BJ (cell line): ENCODE measurements around the gene PPP6R1. TPM values are rescaled to one million over a fixed set of nuclear protein-coding genes. Genes with fewer than 3 reads are reported as not detected.

Experiments
- CTCF ChIA-PET: fragments of 350-600 bp; formaldehyde crosslinking; extraction: SDS; loops from one replicate; lab custom pipeline; 2021; ENCODE audit warnings: antibody characterized with exemption, inconsistent platforms; lab: Yijun Ruan, JAX
- POLR2A ChIA-PET: fragments of 300-600 bp; sonication (Branson Sonifier 250); formaldehyde crosslinking; extraction: SDS; loops from one replicate; lab custom pipeline; 2021; ENCODE audit warnings: antibody characterized with exemption; lab: Charles Lee
- DNase-seq: peaks from one replicate; pipeline ENCODE4 v3.0.0-alpha.2; 2011; ENCODE audit warnings: low read depth
- H3K27me3 ChIP-seq: 2 replicates; pipeline ENCODE4 v1.6.0; 2011; ENCODE audit warnings: low read length; ENCODE audit not compliant: control insufficient read depth, insufficient read depth
- H3K36me3 ChIP-seq: 2 replicates; pipeline ENCODE4 v1.5.1; 2011; ENCODE audit warnings: low read length; ENCODE audit not compliant: control insufficient read depth, insufficient read depth
- H3K4me3 ChIP-seq: 2 replicates; pipeline ENCODE4 v1.5.1; 2011; ENCODE audit warnings: low read depth, mild to moderate bottlenecking, control low read depth, low read length
- polyA plus RNA-seq: library from polyadenylated mRNA; depleted of rRNA; stranded (reverse); fragments of >200 nt; gene quantifications from 2 replicates; pipeline ENCODE4 v1.2.3, GENCODE V29; 2011
- TF ChIP-seq, protein P1 (sequence below): IDR thresholded peaks from 2 replicates; pipeline ENCODE4 v1.5.1; 2011; ENCODE audit warnings: low read depth, mild to moderate bottlenecking, control low read depth, inconsistent platforms, low read length, moderate library complexity; ENCODE audit not compliant: insufficient read depth

Gene PPP6R1
- polyA plus RNA-seq, 1 experiment: 42.5 TPM

GRCh38 chr19:55224038-55224665, 34.7 kb downstream of the PPP6R1 start:
- Histone ChIP-seq H3K36me3 (peaks cover 11% of the 10 kb centered on the region), H3K4me3 (no peak overlapping the region), H3K27me3 (no peaks in the 10 kb centered on the region)
- CTCF ChIA-PET: no interaction called here
- TF ChIP-seq, protein P1, sequence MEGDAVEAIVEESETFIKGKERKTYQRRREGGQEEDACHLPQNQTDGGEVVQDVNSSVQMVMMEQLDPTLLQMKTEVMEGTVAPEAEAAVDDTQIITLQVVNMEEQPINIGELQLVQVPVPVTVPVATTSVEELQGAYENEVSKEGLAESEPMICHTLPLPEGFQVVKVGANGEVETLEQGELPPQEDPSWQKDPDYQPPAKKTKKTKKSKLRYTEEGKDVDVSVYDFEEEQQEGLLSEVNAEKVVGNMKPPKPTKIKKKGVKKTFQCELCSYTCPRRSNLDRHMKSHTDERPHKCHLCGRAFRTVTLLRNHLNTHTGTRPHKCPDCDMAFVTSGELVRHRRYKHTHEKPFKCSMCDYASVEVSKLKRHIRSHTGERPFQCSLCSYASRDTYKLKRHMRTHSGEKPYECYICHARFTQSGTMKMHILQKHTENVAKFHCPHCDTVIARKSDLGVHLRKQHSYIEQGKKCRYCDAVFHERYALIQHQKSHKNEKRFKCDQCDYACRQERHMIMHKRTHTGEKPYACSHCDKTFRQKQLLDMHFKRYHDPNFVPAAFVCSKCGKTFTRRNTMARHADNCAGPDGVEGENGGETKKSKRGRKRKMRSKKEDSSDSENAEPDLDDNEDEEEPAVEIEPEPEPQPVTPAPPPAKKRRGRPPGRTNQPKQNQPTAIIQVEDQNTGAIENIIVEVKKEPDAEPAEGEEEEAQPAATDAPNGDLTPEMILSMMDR: no peak
- POLR2A ChIA-PET: no interaction called here
- no peak for DNase-seq

DNA sequence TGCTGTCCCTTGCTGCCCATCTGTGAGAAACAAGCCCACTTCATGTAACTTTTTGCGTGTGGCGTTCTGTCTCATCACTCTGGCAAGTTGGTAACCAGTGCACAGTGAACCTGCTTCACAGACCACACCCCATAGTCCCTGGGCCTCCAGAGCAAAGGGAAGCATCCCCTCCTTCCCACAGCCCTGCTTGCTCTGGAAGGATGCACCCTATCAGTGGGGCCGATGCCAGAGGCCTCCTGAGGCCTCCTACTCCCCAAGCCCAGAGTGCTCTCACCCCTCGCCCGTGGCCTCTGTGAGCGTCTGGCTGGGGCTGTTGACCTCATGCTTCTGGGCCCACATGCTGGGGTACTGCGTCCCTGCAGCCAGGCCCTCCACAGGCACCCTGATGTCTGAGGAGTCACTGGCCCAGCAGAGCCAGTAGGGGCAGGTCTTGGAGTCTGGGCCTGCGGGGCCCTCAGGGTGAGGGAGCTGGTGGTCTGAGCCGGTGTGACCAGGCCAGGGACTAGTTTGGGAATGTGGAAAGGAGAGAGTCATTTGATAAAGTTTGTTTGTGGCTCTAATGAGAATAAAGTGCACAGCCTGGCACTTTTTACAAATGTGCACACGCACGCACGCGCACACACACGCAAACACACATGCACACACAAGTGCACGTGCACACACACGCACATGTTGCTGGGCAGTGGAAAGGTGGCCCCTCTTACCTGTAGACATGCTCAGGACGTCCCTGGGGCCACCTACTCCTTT, 35.4 kb downstream of the PPP6R1 start:
- H3K27me3 ChIP-seq: no peaks in the 10 kb centered on the region
- POLR2A ChIA-PET: no interaction called here

DNA sequence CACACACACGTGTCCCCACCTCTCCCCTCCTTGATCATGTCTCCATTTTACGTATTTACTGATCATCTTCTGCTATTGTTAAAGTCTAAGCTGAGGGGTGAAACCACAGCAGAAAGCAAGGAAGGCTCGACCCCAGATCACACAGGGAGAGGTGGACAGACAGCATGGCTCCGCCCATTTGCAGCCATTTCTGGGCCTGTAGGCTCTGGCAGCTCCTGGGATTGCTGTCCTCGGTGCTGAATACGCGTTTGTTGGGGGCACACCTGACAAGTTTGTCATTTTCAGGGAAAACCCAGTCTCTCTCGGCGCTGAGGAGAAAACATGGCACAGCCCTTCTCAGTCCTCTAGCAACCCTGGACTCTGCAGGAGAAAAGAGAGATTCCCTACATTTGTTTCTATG, 38.3 kb downstream of the PPP6R1 start:
- no peaks in the 10 kb centered on the region for H3K27me3 ChIP-seq
- DNase-seq: no peak
- TF ChIP-seq, protein P1: no peak
- POLR2A ChIA-PET: no interaction called here
- CTCF ChIA-PET: no interaction called here
- H3K4me3 ChIP-seq: no peak overlapping the region
- peaks cover 2% of the 10 kb centered on the region for H3K36me3 ChIP-seq

More for the DNA sequence above, 35.4 kb downstream of the PPP6R1 start:
- H3K4me3 ChIP-seq: no peak overlapping the region
- CTCF ChIA-PET: no interaction called here
- DNase-seq: no peak
- peaks cover 10% of the 10 kb centered on the region for H3K36me3 ChIP-seq
- TF ChIP-seq, protein P1: no peak

- peak overlapping the region; percentile 31 for H3K4me3 ChIP-seq
- ChIA-PET CTCF (interaction anchor here (1.0 kb wide), 1 partner anchor 27 kb away, joined by 3 read pairs; no protein-coding TSS in a partner anchor), POLR2A (interaction anchor here (0.6 kb wide), 1 partner anchor 43 kb away, joined by 3 read pairs; no protein-coding TSS in a partner anchor)
- no peaks in the 10 kb centered on the region for H3K27me3 ChIP-seq
- DNase-seq: peak; percentile 92
- H3K36me3 ChIP-seq: no peaks in the 10 kb centered on the region
- TF ChIP-seq, protein P1: no peak
Measured at GRCh38 chr19:55216461-55217198, 42.2 kb downstream of the PPP6R1 start.

- Histone ChIP-seq H3K27me3 (no peaks in the 10 kb centered on the region), H3K36me3 (no peaks in the 10 kb centered on the region), H3K4me3 (no peak overlapping the region)
- ChIA-PET POLR2A (no interaction called here), CTCF (no interaction called here)
- TF ChIP-seq, protein P1: no peak
- DNase-seq: no peak
Measured at GRCh38 chr19:55213547-55213946, 45.3 kb downstream of the PPP6R1 start.
